PFSK-1 (cell line): ENCODE measurements around the gene CYYR1.

Experiments used
- POLR2AphosphoS5 ChIP-seq: IDR thresholded peaks from 2 replicates; pipeline ENCODE4 v1.6.1; 2012; ENCODE audit warnings: low read depth, mild to moderate bottlenecking, control low read depth, low read length, moderate library complexity
- SIN3A ChIP-seq: IDR thresholded peaks from 2 replicates; pipeline ENCODE4 v1.6.1; 2012; ENCODE audit warnings: mild to moderate bottlenecking, low read length, moderate library complexity, borderline replicate concordance; ENCODE audit not compliant: insufficient read depth

DNA sequence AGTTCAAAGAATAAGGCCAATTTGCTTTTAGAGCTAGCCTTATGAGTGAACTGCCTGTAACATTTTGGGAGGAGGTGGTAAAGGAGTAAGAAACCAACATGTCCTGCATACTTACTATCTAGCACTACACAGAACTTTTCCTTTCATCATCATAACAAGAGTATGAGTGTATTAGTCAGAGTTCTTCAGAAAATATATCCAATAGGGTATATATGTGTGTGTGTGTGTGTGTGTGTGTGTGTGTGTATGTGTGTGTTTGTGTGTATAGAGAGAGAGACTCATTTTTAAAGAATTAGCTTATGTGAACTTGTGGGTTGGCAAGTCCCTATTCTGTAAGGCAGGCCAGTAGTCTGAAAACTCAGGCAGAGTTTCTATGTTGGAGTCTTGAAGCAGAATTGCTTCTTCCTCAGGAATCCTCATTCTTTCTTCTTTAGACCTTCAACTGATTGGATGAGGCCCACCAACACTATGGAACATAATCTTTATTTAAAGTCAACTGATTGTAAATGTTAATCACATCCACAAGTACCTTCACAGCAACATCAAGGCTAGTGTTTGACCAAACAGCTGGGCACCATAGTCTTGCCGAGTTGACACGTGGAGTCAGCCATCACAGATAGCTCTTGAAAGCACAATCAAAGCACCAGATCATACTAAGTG lies 121.9 kb downstream of the CYYR1 start:
- TF ChIP-seq POLR2AphosphoS5 = no peak
- TF ChIP-seq SIN3A = no peak
